GM19395 (cell line): ENCODE measurements around the gene SMG6.

Experiments
- ATAC-seq: cut with Tn5 transposase; IDR thresholded peaks from one replicate; pipeline ENCODE4 v1.9.1; 2021; ENCODE audit warnings: mild to moderate bottlenecking, moderate library complexity; ENCODE audit not compliant: unreplicated experiment

Gene SMG6

DNA sequence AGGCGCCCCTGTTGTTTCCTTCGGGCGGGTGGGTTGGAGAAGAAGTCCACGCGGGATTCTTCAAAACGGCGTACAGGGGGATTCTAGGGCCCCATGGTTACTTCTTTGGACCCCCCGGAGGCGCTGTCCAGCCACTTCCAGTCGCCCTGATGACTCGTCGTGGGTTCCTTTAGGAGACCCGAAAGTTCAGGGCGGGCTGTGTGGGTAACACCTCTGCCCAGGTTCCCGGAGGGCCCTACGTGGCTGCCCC is 249.4 kb downstream of the SMG6 start:
- ATAC-seq = no peak

DNA sequence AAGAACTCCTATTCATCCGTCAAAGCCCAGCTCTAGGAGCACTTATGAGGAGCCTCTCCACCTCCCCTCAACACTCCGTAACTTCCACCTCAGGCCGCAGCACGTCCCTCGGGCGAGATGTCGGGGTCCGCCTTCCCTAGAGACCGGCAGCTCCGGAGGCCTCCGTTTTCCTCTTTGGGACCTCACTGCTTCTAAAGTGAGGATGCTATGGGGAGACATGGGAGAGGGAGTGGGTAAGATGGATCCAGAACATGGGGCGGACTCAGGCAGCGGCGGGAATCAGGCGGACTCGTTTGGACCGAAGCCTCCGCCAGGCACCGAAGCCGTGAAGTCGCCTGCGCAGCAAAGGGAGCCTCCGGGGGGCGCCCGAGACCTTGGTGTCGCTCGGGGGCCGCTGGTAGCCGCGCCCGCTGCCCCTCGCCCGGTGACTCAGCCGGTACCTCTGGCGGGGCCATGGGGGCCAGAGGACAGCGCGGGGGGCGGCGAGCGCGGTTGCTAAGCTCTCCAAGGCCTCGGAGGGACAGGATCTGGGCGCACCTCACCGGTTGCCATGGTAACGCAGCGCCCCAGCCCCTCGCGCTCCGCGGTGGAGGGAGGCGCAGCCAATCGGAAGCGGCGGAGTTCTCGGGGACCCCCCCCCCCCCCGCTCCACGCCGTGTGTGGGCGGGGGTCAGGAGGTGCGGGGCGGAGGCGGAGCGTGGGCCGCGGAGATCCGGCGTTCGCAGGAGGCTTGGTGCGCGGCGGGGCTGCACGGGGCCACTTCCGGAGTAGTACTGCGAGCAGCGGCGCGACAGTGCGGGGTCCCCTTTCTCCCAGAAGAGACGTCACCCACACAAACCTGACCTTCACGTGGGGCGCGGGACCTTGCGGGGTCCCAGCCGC is 250.0 kb downstream of the SMG6 start:
- no peak for ATAC-seq

DNA sequence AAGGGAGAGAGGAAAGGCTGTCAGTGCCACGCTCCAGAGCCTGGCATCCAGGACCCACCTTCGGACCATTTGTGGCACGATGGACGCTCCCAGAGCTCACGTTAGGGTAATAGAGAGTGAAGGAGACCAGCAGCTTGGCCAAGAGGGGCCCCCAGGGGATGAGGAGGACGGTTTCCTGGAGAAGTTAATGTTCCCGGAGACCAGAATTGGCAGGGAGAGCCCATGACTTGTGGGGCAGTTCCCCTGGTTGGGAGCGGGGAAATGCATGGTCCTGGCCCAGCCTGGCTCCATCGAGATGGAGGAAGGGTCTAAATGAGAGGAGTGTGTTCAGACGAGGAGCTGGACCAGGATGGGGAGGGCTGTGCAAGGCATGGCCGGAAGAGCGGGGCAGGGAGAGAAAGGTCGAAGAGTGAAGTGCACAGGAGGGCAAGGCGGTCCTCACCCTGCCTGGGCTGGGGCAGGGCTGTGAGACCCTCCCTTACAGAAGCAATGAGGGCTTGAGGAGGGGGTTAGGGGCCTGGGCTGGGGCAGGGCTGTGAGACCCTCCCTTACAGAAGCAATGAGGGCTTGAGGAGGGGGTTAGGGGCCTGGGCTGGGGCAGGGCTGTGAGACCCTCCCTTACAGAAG is 251.5 kb downstream of the SMG6 start:
- no peak for ATAC-seq

DNA sequence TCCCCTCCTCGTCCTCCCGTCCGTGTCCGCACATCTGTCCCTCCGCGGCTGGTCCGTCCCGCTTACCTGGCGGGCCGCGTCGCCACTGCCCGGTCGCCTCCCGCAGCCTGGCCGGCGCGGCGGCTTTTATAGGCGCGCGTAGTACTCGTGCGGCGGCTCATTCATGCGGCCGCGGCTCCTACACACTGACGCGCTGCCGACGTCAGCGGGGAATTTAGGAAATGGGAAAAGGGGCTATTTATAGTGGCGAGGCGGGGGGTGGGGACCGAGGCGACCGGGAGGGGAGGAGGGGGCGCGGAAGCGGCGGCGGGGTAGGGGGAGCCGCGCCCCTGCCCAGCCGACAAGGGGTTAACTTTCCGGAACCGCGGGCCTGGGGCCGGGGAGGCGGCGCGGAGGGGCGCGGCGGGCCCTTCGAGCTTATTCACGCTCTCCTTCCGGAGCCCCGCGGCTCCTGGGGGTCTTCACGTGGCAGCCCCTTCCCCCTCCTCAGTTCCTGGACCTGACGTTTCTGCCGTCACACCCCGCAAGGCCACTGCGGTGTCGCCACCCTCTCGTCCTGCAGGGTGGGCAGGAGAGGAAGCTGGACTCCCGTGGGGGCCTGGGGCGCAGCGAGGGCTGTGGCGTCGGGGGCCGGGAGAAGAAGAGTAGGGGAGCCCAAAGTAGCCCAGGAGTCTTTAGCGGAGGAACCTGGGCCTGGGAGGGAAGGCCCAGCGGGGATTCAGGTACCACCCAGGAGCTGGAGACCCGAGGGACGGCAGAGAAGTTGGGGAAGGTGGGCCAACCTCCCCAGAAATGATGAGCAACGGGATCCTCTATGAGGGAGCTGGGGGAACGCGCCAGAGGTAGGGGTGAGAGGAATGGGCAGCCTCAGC is 252.3 kb downstream of the SMG6 start:
- no peak for ATAC-seq

DNA sequence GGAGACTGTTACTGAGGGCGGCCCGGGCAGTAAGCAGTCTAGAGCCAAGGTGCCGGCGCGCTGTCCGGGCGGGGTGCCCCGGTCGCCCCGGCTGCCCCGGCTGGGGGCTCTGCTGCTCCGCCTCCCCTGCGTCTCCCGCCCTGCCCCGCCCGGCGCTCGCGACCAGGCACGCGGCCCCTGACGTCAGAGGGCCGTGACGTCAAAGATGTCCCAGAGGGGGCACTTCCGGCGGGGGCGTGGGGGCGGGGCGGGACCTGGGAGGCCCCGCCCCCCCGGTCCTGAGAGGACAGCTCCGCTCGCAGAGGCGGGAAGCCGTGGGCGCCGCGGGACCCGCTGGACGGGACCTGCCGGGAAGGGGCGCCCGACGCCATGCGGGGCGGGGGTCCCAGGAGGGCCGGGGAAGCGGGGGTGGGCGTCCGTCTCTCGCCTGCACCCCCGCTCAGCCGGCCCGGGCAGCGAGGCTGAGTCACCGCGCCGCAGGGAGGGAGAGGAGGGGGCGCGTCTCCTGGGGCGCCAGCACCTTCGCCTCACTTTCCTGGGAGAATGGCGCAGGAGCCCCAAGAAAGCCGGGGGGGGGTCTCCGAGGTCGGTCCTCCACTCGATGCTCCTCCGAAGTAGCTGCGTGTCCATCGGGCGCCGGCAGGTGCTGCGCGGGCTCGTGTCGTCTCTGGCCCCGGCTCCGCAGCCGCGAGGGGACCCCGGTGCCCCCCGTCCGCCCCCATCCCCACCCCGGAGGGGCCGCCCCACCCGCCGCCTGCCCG is 253.1 kb downstream of the SMG6 start:
- no peak for ATAC-seq

DNA sequence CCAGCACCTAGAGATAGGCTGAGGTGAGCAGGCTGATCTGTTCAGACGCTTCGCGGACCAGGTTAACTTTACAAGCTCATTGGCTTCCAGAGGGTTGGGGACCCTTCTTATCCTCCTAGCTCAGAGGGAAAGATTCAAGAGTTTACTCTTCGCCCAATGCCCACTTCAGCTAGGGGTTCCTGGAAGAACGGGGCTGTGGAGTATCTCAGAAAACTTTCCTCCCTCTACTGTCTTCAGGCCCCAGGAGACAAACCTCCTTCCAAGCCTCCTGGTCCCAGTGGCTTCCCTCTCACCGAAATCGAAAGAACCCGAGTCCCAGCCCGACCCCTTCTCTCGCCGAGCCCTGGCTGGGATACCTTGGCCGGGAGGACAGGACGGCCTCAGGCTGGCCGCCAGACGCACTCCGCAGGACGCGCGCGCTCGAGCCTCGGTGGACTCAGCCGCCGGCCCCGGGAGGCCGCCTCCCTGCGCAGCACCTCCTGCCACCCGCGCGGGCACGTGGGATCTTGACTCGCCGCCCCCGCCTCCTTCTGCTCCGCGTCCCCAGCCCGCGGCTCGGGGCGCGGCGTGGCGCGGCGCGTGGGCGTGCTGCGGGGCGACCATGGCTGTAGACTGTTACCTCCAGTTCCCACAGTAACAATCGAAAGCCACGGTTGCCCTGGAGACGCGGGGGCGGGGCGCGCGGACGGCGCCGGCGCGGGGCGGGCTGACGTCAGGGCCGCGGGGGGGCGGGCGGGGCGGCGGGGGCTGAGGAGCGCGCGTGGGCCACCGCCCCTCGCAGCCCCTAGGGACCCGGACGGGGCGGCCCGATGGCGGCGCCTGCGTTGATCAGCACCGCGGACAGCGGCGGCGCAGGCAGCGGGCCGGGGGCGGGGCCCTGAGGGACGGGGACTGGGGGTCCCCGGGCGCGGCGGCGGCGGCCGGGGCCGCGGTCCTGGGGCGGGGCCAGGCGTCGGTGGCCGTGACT is 254.0 kb downstream of the SMG6 start:
- ATAC-seq = peak; percentile 41

DNA sequence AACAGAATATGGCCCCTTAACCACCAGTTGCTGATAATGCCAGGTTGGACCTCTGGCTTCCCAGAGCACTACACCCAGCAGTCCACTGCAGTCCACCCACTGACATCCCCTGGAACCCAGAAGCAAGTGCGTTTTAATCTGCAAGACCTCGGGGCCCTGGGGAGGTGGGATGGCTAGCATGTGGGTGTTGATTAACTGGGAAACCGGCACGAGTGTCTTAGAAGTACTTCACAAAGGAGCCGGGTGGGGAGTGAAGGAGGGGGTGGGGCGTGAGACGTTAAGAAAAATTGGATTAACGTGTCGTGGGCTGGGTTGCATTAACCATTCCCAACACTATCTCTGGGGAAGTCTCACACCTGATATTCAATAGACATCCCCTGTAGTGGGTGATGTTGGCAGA is 254.8 kb downstream of the SMG6 start:
- ATAC-seq = no peak

DNA sequence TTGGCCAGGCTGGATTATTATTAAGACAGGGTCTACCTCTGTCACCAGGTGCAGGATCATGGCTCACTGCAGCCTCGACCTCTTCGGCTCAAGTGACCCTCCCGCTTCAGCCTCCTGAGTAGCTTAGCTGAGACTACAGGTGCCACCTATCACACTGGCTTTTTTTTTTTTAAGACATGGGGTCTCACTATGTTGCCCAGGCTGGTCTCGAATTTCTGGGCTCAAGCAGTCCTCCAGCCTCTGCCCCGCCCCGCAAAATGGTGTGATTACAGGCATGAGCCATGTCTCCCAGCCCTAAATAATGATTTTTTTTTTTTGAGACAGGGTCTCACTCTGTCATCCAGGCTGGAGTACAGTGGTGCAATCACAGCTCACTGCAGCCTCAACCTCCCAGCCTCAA is 256.0 kb downstream of the SMG6 start:
- no peak for ATAC-seq

DNA sequence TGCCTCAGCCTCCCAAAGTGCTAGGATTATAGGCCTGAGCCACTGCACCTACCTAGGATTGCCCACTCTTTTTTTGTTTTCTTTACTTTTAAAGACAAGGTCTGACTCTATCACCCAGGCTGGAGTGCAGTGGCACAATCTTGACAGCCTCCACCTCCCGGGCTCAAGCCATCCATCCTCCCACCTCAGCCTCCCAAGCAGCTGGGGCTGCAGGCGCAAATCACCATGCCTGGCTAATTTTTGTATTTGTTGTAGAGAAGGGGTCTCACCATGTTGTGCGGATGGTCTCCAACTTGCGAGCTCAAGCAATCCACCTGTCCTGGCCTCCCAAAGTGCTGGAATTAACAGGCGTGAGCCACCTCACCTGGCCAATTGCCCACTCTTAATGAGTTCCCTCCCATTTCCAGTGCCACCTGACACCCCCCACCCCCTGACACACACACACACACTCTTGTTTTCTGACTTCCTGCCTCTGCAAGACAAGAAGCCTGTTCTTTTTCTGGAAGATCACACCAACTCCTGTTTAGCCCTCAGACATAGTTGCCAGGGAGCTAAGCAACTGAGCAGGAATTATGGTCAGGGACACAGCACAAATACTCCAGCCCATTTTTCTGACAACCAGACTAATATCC is 259.2 kb downstream of the SMG6 start:
- no peak for ATAC-seq

DNA sequence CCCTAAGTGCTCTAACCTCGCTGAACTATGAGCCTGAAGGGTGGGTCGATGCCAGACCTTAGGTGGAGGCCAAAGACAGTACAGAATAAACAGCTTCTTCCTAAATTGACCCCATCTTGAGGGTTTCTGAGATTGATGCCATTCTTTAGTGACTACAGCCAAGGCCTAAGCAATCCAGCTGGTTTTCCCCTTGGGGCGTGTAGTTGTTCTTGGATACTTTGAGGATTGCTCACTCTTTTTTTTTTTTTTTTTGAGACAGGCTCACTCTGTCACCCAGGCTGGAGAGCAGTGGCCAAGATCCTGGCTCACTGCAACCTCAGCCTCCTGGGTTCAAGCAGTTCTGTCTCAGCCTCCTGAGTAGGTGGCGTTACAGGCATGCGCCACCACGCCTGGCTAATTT is 259.8 kb downstream of the SMG6 start:
- no peak for ATAC-seq

DNA sequence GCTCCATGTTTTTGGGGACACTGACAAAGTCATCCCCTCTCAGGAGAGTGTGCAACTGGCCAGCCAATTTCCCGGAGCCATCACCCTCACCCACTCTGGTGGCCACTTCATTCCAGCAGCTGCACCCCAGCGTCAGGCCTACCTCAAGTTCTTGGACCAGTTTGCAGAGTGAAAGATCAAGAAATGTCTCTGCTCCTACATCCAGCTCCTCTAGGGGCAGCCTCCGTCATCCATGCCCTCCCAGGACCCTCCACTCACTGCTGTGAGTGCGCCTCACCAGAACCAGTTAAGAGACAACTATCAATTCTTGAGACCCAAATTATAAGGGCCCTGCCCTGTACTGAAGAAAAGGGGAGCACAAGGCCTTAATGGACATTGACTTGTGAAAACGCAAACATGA is 260.7 kb downstream of the SMG6 start:
- no peak for ATAC-seq

DNA sequence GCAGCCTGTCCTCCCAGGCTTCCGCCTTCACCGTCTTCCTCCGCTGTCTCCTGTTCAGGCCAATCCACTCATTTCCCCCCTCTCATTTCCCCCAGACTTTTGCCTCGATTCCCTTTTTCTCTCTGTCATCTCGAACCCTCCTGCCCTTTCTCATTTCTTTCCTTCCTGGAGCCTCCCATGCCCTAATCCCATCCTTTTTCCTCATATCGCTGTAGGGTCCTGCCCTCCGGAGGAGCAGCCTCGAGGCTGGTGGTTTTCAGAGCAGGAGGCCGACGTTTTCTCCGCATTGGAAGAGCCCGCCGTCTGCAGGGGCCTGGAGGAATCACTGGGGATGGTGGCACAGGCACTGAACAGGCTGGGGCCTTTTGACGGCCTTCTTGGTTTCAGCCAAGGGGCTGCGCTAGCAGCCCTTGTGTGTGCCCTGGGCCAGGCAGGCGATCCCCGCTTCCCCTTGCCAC is 261.2 kb downstream of the SMG6 start:
- ATAC-seq = no peak

DNA sequence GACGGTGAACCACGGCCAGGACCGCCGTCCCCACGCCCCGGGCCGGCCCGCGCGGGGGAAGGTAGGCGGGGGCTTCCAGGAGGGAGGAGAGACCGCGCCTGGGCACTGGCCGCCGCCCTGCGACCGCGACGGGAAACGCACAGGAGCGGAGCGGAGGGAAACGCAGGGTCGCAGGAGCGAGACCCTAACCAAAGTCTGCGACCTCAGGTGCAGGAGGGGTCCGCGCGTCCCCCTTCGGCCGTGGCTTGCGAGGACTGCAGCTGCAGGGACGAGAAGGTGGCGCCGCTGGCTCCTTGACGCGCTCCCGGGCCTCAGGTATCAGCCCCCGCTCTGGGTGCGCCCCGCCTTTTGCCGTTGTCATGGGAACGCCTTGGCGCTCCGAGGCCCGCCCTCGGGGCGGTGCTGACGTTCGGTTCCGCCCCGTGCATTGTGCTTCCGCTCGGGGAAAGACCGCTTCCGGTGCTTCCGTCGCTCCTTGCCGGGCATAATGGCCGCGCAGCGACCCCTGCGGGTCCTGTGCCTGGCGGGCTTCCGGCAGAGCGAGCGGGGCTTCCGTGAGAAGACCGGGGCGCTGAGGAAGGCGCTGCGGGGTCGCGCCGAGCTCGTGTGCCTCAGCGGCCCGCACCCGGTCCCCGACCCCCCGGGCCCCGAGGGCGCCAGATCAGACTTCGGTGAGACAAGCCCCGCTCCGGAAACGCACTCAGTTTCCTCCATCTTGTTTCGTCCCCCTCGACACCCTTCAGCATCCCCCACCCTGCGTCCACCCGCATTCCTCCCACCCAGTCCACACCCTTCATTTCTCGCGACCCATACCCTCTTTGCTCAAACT is 261.8 kb downstream of the SMG6 start, which contains the start of gene OVCA2:
TSS of gene OVCA2 (plus strand) at position 462 of the 829 bp plus-strand sequence. CDS start at position 488, 26 bp downstream.
- ATAC-seq = peak; percentile 91

DNA sequence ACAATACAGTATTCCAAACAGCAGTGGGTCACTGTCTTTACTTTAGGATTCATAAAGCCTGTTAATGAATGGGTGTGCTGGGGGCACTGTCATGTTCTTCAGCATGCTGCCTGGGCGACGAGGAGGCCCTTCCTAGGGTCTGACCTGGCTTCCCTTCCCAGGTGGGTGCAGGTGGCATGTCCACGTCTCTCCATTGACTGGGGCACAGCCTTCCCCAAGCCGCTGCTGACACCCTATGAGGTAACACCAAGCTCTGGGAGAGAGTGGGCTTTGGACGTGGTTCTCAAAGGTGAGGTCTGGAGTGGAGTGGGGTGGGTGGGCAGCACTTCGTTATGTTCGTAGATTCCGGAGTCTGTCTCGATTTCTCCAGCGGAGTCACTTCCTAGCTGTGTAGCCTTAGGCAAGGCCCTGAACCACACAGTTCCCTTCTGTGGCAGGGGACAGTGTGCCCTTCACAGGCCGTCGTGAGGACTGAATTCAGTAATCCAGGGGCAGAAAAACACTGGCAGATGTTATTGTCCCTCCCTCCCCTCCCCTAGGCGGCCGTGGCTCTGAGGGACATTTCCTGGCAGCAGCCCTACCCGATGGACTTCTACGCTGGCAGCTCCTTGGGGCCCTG is 262.5 kb downstream of the SMG6 start:
- no peak for ATAC-seq

DNA sequence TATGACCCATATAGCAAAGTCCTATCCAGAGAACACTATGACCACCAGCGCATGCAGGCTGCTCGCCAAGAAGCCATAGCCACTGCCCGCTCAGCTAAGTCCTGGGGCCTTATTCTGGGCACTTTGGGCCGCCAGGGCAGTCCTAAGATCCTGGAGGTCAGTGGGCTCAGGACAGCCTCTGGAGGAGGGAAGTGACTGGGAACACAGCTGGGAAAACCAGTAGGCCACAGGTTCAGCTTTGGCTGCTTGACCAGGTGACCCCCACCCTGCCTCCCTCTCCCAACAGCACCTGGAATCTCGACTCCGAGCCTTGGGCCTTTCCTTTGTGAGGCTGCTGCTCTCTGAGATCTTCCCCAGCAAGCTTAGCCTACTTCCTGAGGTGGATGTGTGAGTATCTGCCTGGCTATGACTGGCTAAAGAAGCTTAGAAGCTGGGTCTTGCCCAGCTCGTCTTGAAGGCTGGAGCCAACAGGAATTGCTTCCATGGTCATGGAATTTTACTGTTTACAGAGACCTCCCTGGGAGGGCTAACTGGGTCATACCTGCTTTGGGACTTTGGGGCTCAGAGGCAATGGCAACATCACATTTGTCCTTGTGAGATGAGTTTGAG is 263.3 kb downstream of the SMG6 start:
- ATAC-seq = no peak

DNA sequence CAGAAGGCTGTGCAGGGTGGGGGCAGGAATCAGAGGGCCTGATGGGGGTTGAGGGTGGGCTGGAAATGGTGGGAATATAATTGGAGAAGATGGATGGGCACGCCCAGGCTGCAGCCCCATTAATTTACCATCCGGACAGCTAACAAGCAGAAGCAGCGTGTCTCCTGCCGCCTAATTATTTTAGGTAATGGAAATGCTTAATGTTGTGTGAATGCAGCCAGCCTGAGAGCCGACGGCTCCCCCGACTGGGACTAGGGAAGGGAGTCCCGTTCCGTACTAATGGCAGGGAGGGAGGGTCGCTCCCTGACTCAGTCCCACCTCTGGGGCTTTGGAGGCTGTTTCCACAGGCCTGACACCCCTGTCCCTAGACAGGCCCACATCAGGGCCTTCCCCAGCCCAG is 266.4 kb downstream of the SMG6 start:
- no peak for ATAC-seq
